GM21529 (cell line): ENCODE measurements around the gene VRK1.
"Not testable (repeated sequence)": the region's sequence is repeated elsewhere in the genome, so short reads cannot be mapped to it uniquely, and the experiment has no call there.

Experiments
- ATAC-seq: cut with Tn5 transposase; IDR thresholded peaks from one replicate; pipeline ENCODE4 v1.9.1; 2021; ENCODE audit not compliant: unreplicated experiment

The VRK1 gene

GRCh38 chr14:96874127-96874526, 76.9 kb downstream of the VRK1 start:
- ATAC-seq = no peak

GRCh38 chr14:96876747-96877146, 79.6 kb downstream of the VRK1 start:
- no peak for ATAC-seq

- ATAC-seq = no peak
These were observed 84.5 kb downstream of the VRK1 start for GRCh38 chr14:96881713-96882112.

- ATAC-seq = not testable (repeated sequence)
These were observed 86.8 kb downstream of the VRK1 start for GRCh38 chr14:96883974-96884373.

- peak; percentile 91 for ATAC-seq
These were observed 91.0 kb downstream of the VRK1 start for GRCh38 chr14:96888158-96888557.

GRCh38 chr14:96888593-96888992, 91.4 kb downstream of the VRK1 start:
- no peak for ATAC-seq

- no peak for ATAC-seq
These were observed 91.9 kb downstream of the VRK1 start for GRCh38 chr14:96889091-96889490.

GRCh38 chr14:96893966-96894622, 96.9 kb downstream of the VRK1 start:
- no peak for ATAC-seq

GRCh38 chr14:96894966-96895365, 97.8 kb downstream of the VRK1 start:
- no peak for ATAC-seq

GRCh38 chr14:96895658-96896271, 98.6 kb downstream of the VRK1 start:
- ATAC-seq = peak; percentile 75

- no peak for ATAC-seq
These were observed 100.0 kb downstream of the VRK1 start for GRCh38 chr14:96897184-96897583.

GRCh38 chr14:96901227-96901626, 104.0 kb downstream of the VRK1 start:
- ATAC-seq = peak; percentile 95

GRCh38 chr14:96902004-96902403, 104.8 kb downstream of the VRK1 start:
- ATAC-seq = no peak

- no peak for ATAC-seq
These were observed 106.4 kb downstream of the VRK1 start for GRCh38 chr14:96903444-96904023.

GRCh38 chr14:96904201-96904600, 107.0 kb downstream of the VRK1 start:
- no peak for ATAC-seq

GRCh38 chr14:96905065-96905464, 107.9 kb downstream of the VRK1 start:
- ATAC-seq = no peak

GRCh38 chr14:96905825-96906224, 108.6 kb downstream of the VRK1 start:
- no peak for ATAC-seq

- no peak for ATAC-seq
These were observed 109.3 kb downstream of the VRK1 start for GRCh38 chr14:96906434-96906833.

- no peak for ATAC-seq
These were observed 112.7 kb downstream of the VRK1 start for GRCh38 chr14:96909841-96910364.

- ATAC-seq = no peak
These were observed 114.4 kb downstream of the VRK1 start for GRCh38 chr14:96911499-96912149.

GRCh38 chr14:96914571-96915128, 117.5 kb downstream of the VRK1 start:
- no peak for ATAC-seq
